Measurements from ENCODE around the gene TIMP2. TPM values are rescaled to one million over a fixed set of nuclear protein-coding genes. Genes with fewer than 3 reads are reported as not detected.

Gene TIMP2
- total and polyA plus RNA-seq, 2 of the 8 experiments (the other 6 are each of a cell fraction or from before 2014, with no cell fraction given): 18.2 to 43.3 TPM

DNA sequence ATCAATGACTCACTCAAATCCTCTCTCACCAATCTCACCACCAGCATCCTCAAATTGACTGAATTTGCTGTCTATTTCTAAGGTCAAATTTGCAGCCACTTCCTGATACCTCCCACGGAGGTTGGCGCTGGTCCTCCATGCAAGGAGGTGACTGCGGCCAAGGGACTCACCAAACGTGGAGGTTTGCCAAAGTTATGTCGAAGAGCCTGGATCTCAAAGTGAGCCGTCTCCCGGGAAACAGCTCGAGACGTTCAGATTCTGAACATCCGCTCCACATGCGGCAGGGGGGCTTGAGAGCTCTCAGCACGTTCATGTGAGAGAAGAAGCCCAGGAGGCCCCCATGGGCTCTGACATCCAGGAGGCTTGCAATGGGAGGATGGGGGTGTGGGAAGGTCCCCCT, 31.9 kb upstream of the TIMP2 start (continued):
- TF ChIP-seq, protein P1, sequence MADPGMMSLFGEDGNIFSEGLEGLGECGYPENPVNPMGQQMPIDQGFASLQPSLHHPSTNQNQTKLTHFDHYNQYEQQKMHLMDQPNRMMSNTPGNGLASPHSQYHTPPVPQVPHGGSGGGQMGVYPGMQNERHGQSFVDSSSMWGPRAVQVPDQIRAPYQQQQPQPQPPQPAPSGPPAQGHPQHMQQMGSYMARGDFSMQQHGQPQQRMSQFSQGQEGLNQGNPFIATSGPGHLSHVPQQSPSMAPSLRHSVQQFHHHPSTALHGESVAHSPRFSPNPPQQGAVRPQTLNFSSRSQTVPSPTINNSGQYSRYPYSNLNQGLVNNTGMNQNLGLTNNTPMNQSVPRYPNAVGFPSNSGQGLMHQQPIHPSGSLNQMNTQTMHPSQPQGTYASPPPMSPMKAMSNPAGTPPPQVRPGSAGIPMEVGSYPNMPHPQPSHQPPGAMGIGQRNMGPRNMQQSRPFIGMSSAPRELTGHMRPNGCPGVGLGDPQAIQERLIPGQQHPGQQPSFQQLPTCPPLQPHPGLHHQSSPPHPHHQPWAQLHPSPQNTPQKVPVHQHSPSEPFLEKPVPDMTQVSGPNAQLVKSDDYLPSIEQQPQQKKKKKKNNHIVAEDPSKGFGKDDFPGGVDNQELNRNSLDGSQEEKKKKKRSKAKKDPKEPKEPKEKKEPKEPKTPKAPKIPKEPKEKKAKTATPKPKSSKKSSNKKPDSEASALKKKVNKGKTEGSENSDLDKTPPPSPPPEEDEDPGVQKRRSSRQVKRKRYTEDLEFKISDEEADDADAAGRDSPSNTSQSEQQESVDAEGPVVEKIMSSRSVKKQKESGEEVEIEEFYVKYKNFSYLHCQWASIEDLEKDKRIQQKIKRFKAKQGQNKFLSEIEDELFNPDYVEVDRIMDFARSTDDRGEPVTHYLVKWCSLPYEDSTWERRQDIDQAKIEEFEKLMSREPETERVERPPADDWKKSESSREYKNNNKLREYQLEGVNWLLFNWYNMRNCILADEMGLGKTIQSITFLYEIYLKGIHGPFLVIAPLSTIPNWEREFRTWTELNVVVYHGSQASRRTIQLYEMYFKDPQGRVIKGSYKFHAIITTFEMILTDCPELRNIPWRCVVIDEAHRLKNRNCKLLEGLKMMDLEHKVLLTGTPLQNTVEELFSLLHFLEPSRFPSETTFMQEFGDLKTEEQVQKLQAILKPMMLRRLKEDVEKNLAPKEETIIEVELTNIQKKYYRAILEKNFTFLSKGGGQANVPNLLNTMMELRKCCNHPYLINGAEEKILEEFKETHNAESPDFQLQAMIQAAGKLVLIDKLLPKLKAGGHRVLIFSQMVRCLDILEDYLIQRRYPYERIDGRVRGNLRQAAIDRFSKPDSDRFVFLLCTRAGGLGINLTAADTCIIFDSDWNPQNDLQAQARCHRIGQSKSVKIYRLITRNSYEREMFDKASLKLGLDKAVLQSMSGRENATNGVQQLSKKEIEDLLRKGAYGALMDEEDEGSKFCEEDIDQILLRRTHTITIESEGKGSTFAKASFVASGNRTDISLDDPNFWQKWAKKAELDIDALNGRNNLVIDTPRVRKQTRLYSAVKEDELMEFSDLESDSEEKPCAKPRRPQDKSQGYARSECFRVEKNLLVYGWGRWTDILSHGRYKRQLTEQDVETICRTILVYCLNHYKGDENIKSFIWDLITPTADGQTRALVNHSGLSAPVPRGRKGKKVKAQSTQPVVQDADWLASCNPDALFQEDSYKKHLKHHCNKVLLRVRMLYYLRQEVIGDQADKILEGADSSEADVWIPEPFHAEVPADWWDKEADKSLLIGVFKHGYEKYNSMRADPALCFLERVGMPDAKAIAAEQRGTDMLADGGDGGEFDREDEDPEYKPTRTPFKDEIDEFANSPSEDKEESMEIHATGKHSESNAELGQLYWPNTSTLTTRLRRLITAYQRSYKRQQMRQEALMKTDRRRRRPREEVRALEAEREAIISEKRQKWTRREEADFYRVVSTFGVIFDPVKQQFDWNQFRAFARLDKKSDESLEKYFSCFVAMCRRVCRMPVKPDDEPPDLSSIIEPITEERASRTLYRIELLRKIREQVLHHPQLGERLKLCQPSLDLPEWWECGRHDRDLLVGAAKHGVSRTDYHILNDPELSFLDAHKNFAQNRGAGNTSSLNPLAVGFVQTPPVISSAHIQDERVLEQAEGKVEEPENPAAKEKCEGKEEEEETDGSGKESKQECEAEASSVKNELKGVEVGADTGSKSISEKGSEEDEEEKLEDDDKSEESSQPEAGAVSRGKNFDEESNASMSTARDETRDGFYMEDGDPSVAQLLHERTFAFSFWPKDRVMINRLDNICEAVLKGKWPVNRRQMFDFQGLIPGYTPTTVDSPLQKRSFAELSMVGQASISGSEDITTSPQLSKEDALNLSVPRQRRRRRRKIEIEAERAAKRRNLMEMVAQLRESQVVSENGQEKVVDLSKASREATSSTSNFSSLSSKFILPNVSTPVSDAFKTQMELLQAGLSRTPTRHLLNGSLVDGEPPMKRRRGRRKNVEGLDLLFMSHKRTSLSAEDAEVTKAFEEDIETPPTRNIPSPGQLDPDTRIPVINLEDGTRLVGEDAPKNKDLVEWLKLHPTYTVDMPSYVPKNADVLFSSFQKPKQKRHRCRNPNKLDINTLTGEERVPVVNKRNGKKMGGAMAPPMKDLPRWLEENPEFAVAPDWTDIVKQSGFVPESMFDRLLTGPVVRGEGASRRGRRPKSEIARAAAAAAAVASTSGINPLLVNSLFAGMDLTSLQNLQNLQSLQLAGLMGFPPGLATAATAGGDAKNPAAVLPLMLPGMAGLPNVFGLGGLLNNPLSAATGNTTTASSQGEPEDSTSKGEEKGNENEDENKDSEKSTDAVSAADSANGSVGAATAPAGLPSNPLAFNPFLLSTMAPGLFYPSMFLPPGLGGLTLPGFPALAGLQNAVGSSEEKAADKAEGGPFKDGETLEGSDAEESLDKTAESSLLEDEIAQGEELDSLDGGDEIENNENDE (IDR thresholded peaks at IDR 0.05; ENCODE audit: insufficient replicate concordance, low read length): no peak
- TF ChIP-seq SIX5 (IDR thresholded peaks at IDR 0.05; ENCODE audit: low read depth, low read length): no peak
- no peak for TF ChIP-seq BACH1 (IDR thresholded peaks at IDR 0.05; ENCODE audit: low read length)
- TF ChIP-seq GABPA (IDR thresholded peaks at IDR 0.05; ENCODE audit: borderline replicate concordance, insufficient read depth, low read length): no peak
- no peak for TF ChIP-seq HDAC6 (IDR thresholded peaks at IDR 0.05; ENCODE audit: low read depth, low read length)
- TF ChIP-seq POLR2A (IDR thresholded peaks at IDR 0.05; ENCODE audit: control extremely low read depth in 1 of 2, low read depth in 2 of 2, low read length in 2 of 2): no peak
- TF ChIP-seq JUND (IDR thresholded peaks at IDR 0.05; ENCODE audit: low read length): no peak
- no peak for TF ChIP-seq POLR2AphosphoS5 (IDR thresholded peaks at IDR 0.05; ENCODE audit: low read depth, low read length)
- no peak for TF ChIP-seq SP2 (IDR thresholded peaks at IDR 0.05; ENCODE audit: low read length)
- no peak for TF ChIP-seq EP300 (IDR thresholded peaks at IDR 0.05; ENCODE audit: borderline replicate concordance in 1 of 2, low read depth in 2 of 2, low read length in 2 of 2)
- no peak for TF ChIP-seq KDM5A (IDR thresholded peaks at IDR 0.05; ENCODE audit: low read length)
- no peak for TF ChIP-seq JUN (IDR thresholded peaks at IDR 0.05; ENCODE audit: low read depth, low read length)
- no peak for TF ChIP-seq SP1 (IDR thresholded peaks at IDR 0.05; ENCODE audit: low read depth, low read length)
- no peak for TF ChIP-seq CBX5 (IDR thresholded peaks at IDR 0.05; ENCODE audit: low read depth, low read length)

Measured in H1 (cell line).